HG03439 (cell line): ENCODE measurements around the gene OR4F15.

Experiments
- ATAC-seq: cut with Tn5 transposase; IDR thresholded peaks from one replicate; pipeline ENCODE4 v1.9.1; 2021; ENCODE audit warnings: mild to moderate bottlenecking, moderate library complexity; ENCODE audit not compliant: unreplicated experiment

Gene OR4F15

DNA sequence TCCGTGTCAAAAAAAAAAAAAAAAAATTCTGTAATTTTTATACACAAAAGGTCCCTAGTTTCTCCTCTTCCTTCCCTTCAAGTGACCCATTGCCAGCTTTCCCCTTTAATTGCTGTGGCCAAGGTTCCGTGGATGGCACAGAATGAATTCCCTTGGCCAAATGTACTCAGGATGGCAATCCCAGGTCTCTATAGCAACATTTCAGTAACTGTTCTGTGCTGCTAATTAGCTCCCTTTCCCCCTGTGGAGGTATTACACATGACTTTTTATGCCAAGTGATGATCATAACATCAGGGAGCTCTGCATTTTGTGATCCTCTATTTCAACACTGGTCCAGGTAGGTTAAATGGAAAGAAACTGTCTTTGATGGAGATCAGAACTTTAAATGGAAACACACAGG, 8.8 kb upstream of the OR4F15 start, which contains the start of gene OR4F6:
OR4F6 (plus strand) TSS at position 301 of the 400 bp plus-strand sequence. CDS start 2,211 bp downstream, outside the sequence.
- ATAC-seq, result no peak

DNA sequence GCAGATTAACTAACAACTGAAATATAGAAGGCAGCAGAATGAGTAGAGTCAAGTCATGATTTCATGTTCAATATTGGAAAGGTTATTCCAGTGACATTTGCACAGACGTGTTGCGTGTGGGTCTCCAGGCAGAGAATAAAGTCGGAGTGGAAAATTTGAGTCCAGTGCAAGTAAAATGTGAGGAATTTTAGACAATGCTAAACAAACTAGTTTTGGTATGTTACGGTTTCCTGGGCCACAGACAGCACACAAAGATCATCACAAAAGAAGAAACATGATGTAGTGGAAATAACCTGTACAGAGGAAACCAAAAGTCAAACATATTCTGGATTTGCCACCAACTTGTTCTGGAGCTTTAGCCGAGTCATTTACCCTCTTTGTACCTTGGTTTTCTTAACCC, 8.3 kb upstream of the OR4F15 start:
- no peak for ATAC-seq

- ATAC-seq, result no peak
Observed at GRCh38 chr15:101804375-101804774, 7.6 kb upstream of the OR4F15 start.

DNA sequence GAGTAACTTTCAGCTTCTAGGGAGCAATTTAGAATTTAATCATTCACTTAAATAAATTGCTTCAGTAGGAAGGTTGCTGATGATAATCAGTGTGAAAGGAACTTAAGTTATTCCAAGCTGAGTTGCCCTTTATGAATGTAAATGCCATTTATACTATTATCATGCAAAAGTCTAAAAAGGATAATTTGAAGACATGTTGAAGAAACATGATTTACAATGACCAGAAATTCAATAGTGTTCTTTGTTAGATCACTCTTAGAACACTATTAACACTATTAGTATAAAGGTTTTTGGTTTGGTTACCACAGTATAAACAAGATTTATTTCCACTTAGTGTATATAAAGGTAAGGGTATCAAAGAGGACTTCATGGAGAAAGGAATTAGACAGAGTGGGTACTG, 7.1 kb upstream of the OR4F15 start:
- no peak for ATAC-seq

- ATAC-seq, result no peak
Observed at GRCh38 chr15:101805605-101806345, 6.2 kb upstream of the OR4F15 start.

DNA sequence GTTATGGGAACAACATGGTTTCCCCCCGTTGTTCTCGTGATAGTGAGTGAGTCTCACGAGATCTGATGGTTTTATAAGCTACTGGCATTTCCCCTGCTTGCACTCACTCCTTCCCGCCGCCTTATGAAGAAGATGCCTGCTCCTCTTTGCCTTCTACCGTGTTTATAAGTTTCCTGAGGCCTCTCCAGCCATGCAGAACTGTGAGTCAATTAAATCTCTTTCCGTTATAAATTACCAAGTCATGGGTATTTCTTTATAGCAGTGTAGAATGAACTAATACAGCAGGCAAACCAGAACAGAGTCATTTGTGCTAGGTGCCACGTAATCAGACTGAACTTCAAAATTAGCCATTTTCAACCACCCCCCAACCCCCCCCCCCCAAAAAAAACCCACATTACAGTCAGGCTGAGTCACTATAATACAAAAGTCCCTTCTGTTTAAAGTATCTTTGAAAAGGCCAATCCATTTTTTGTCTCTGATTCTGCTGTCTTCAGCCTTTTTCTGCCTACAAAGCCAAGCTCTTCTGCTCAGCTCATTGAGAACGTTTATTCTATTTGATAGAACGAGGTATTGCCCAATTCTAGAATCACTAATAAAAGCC, 4.6 kb upstream of the OR4F15 start:
- no peak for ATAC-seq

- ATAC-seq, result no peak
Observed at GRCh38 chr15:101808201-101808600, 3.8 kb upstream of the OR4F15 start.

- ATAC-seq, result no peak
Observed at GRCh38 chr15:101810456-101810855, 1.5 kb upstream of the OR4F15 start.

DNA sequence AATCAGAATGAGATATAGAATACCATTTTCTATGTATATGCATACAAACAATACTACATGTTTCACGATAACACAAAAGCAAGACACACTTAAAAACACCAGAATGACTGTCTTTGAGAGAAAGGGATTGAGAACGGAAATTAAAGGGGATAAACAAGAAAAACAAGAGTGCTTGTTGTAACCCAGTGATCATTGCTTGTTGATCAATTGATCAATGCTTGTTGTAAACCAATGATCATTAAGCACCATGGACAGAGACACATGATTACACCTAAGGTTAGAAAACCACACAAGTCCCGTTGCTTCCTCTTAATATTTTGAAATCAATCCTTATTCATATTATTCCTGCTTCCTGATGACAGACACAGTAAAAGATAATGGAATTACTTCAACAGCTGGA, 1.1 kb upstream of the OR4F15 start:
- no peak for ATAC-seq

DNA sequence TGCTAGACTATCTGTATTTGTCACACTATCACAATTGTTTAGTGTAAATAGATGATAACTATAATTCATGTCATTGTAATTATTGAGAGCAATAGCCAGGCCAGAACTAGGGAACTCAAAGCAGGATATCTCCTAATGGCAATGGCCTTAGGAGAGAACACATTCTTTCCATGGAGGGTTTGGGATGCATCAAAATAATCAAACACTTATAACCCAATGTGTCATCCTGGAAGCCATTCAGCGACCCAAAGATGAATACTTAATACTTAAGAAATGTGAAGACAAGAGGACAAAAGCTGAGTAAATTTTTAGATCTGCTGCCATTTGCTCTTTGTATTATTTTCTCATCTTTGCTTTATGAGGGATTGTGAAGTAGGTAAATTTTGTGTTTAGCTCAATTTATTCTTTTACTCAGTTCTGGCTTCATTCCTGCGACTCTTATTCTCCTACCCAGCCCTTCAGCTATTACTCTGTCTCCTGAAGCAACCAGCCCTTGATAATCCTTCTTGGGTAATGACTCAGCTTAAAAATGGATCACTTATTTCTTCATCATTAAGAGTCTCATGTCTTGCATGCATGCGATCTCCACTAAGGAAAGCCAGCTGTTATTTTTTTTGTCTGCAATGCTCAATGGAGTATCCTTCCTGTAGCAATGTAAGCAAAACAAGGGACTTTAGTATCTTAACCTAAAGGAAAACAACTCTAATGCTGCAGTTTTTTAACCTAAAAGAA, 2.0 kb downstream of the OR4F15 start:
- no peak for ATAC-seq

DNA sequence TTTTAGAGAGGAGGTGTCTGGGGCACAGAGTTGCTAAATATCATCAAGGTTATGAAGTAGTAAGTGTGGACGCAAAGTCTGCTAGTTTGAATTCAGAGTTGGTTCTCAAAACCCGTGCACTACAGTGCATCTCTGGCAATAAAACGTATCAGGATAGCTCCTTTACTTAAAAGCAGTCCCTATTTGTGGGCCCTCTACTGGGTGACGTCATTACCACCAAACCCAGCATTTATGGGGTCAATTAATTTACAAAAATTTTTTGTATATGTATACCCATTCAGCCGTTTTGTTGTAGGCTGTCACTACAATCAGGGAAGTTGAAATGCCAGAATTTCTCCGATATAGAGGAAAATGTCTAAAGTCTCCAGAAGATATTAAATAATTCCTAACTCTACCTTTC, 8.8 kb downstream of the OR4F15 start:
- no peak for ATAC-seq

- ATAC-seq, result no peak
Observed at GRCh38 chr15:101827257-101827656, 15.3 kb downstream of the OR4F15 start.

- no peak for ATAC-seq
Observed at GRCh38 chr15:101828774-101829173, 16.8 kb downstream of the OR4F15 start.

DNA sequence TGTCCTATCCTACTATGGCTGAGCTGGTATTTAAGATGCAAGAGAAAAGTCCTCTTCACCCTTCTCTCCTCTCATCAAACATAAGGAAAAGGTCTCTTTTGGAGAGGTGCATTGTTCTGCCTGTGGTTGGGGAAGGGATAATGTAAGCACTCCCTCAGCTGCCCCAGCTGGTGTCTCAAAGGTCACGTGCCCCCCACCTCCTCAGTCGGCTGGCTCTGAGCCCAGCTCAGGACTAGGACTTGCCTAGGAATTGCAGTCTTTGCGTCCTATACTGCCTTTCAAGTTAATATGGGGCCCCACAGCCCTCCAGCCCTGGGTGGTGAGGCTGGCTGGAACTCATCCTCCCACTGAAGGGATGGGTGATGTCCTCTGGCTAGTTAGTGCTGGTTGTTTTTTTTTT, 29.7 kb downstream of the OR4F15 start:
- ATAC-seq, result no peak

DNA sequence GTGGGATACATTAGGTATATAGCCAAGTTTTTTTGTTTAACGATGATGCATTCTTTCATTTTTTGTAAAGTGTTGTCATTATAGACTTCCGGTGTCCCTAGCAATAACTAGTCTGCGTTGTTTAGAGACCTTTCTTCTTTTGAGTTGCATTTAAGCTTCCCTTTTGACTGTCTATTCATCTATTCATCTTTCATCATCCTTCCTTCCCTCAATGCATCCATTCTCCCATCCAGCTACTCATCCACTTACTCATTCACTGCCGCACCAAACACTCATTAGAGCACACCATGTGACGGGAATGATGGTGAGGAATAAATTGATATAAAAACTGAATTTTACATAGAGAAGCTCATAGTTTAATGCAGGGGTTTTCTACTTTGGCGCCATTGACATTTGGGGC, 32.9 kb downstream of the OR4F15 start:
- no peak for ATAC-seq

DNA sequence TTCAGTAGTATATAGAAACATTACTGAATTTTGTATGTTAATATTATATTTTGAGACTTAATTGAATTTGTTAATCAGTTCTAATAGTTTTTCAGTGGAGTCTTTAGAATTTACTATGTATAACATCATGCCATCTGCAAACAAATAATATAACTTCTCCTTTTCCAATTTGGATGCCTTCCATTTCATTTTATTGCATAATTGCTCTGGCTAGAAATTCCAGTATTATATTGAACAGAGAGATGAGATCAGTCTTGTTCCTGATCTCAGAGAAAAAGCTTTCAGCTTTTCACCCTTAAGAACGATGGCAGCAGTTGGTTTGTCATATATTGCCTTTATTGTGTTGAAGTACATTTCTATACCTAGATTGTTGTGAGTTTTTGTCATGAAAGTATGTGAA, 40.4 kb downstream of the OR4F15 start:
- no peak for ATAC-seq
